HG02798 (cell line): Measurements from ENCODE around the gene TMEM272.

ENCODE experiments used
- ATAC-seq: cut with Tn5 transposase; IDR thresholded peaks from one replicate; pipeline ENCODE4 v1.9.1; 2021; ENCODE audit warnings: mild to moderate bottlenecking; ENCODE audit not compliant: unreplicated experiment, poor library complexity

The TMEM272 gene

DNA sequence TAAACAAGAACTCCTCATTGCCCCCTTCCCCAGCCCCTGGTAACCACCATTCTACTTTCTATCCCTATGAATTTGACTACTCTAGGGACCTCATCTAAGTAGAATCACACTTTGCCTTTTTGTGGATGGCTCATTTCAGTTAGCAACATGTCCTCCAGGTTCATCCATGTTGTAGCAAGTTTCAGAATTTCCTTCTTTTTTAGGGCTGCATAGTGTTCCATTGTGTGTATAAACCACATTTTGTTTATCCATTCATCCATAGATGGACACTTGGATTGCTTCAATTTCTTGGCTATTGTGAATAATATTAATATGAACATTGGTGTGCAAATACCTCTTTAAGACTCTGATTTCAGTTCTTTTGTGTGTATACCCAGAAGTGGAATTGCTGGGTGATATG is 36.2 kb downstream of the TMEM272 start:
- ATAC-seq: no peak

DNA sequence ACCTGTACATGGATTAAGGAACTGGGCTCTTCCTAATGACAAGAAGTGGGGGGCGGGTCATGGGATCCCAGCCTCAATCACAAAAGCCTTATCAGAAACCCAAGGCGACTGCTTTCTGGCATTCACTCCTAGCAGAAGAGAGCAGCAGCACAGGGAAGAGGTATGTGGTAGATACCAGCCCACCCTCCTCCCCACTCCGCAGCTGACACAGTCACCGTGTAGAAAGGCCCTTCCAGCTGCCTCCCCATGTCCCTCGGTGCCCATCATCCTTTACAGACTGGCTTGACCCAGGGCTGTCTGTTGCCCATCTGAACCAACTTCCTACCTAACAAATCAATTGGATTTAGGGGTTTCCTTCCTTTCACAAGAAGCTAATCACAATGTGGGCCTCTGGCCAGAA is 37.9 kb downstream of the TMEM272 start:
- ATAC-seq: no peak

- ATAC-seq: no peak
Measured at GRCh38 chr13:51806566-51806965, 38.4 kb downstream of the TMEM272 start.

- no peak for ATAC-seq
Measured at GRCh38 chr13:51805925-51806324, 39.1 kb downstream of the TMEM272 start.

DNA sequence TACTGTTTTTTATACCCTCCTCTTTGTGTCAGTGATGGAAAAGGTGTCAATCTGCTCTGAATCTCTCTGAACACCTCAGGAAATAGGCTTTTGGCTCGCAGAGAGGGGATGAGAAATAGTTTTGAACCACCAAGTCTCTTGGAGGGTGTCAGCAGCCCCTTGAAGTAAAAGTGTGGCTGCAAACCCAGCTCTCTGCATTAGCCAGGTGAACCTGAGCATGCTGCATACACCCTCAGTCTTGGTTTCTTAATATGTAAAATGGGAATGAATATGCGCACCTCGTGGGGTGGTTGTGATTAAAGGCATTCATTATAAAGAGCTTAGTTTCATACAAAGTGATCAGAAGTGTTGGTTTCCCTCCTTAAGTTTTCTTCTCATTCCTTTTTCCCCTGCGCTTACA is 39.7 kb downstream of the TMEM272 start:
- no peak for ATAC-seq

- ATAC-seq: no peak
Measured at GRCh38 chr13:51804295-51805172, 40.4 kb downstream of the TMEM272 start.

DNA sequence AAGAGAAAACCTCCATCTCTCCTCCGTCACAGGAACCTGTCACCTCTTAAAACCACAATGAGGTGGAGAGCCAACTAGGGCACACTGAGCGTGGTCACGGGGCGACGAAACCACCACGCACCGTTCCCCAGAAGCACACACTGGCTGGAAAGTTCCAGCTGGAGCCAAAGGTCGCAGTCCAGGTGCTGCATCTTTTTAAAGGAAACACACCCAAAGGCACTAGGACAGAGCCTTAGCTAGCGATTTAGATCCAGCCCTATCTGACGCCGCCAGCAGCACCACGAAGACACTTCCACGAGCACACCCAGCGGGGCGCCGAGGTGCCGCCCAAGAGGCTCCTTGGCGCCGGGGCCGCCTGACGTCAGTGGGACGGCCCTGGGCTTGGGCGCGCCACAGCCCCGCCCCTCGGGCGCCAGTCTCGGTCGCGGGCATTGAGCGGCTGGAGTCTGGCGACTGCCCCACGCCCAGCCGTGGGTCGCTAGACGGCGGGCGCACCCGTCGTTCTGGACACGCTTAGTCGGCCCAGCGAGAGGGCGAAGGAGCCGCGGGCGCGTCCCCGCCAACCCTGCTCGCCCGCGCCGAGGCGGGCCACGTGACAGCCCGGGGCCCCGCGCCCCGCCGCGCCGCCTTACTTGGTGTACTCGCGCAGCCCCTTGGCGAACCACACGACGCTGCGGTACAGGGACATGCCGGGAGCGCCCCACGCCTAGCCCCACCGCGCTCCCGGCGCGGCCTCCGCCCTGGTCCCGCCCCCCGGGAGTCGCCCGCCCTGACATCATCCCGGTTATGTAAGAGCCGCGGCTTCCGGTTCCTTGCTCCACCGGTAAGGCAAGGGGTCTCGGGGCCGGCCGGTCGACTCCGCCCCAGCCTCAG is 41.3 kb downstream of the TMEM272 start, which contains the start of gene DHRS12:
DHRS12 (minus strand) TSS at position 742 of the 873 bp plus-strand sequence. CDS start 4,504 bp downstream, outside the sequence.
- peak; percentile 91 for ATAC-seq

GRCh38 chr13:51802631-51803418 is 42.2 kb downstream of the TMEM272 start:
- ATAC-seq: no peak

GRCh38 chr13:51801631-51802099 is 43.3 kb downstream of the TMEM272 start:
- ATAC-seq: no peak

- ATAC-seq: no peak
Measured at GRCh38 chr13:51800486-51800885, 44.5 kb downstream of the TMEM272 start.

- no peak for ATAC-seq
Measured at GRCh38 chr13:51799261-51799660, 45.7 kb downstream of the TMEM272 start.

GRCh38 chr13:51797664-51798488 is 47.1 kb downstream of the TMEM272 start:
- ATAC-seq: peak; percentile 46

DNA sequence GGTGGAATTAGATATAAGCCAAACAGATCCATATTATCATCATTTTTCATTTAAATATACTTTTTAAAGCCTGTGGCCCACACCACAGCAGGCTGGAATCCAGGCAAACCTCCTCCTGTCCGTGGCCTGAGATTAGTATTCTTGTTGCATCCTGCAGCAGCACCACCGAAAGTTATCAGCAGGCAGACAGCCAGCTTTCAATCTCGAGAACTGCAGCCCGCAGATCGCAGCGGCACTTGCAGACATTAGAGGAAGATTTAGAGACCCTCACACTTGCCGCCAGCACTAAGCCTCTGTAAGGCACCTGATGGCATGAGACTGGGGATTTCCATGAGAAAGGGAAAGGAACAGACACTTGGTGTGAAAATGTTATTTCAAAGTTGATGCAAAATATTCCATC is 48.4 kb downstream of the TMEM272 start:
- ATAC-seq: no peak

GRCh38 chr13:51795419-51795818 is 49.6 kb downstream of the TMEM272 start:
- no peak for ATAC-seq

DNA sequence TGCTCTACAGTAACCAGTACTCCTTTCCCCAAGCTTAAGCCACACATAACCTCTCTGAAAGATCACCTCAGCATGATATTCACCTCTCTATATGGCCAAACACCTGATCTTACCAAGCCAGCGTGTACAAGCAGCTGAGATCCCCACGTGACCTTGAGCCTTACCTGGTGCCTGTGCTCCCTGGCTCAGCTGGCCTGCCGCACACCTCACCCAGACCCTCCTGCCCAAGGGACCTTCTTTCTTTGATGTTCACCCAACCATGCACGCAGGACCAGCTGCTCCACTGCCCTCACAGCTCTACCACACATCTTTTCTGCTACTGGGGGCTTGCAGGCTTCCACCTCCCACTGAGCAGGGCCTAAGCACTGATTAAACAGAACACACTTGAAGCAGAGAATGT is 50.0 kb downstream of the TMEM272 start:
- ATAC-seq: no peak

- peak; percentile 69 for ATAC-seq
Measured at GRCh38 chr13:51793570-51794271, 51.3 kb downstream of the TMEM272 start.

GRCh38 chr13:51786425-51787265 is 58.3 kb downstream of the TMEM272 start:
- ATAC-seq: no peak
